ENCODE measurements around the gene TRMT61A. TPM values are rescaled to one million over a fixed set of nuclear protein-coding genes. Genes with fewer than 3 reads are reported as not detected.

Gene TRMT61A
- total RNA-seq, 1 experiment from 2014 or later, result 5.8 TPM

- no peak for DNase-seq (ENCODE audit: low spot score)
Observed at GRCh38 chr14:103563226-103563620, 34.2 kb downstream of the TRMT61A start.

GRCh38 chr14:103563844-103564505 is 35.0 kb downstream of the TRMT61A start:
- DNase-seq (ENCODE audit: low spot score), result no peak

- no peak for DNase-seq (ENCODE audit: low spot score)
Observed at GRCh38 chr14:103568952-103569351, 40.0 kb downstream of the TRMT61A start.

GRCh38 chr14:103569408-103569807 is 40.4 kb downstream of the TRMT61A start:
- no peak for DNase-seq (ENCODE audit: low spot score)

- DNase-seq (ENCODE audit: low spot score), result no peak
Observed at GRCh38 chr14:103574104-103574503, 45.1 kb downstream of the TRMT61A start.

GRCh38 chr14:103574707-103575285 is 45.8 kb downstream of the TRMT61A start:
- DNase-seq (ENCODE audit: low spot score), result no peak

- peak; percentile 95 for DNase-seq (ENCODE audit: low spot score)
Observed at GRCh38 chr14:103576371-103577024, 47.5 kb downstream of the TRMT61A start.

GRCh38 chr14:103578401-103579075 is 49.5 kb downstream of the TRMT61A start:
- no peak for DNase-seq (ENCODE audit: low spot score)

- DNase-seq (ENCODE audit: low spot score), result no peak
Observed at GRCh38 chr14:103581206-103581605, 52.2 kb downstream of the TRMT61A start.

- DNase-seq (ENCODE audit: low spot score), result no peak
Observed at GRCh38 chr14:103581954-103582703, 53.1 kb downstream of the TRMT61A start.

- DNase-seq (ENCODE audit: low spot score), result no peak
Observed at GRCh38 chr14:103584326-103584915, 55.4 kb downstream of the TRMT61A start.

Other genes with a start within 250 kb of the TRMT61A start
- 87.3 and 145 TPM in 2 replicates for gene EIF5, start 195.0 kb upstream of the TRMT61A start, total RNA-seq (2014; rRNA removed; shearing (Covaris generic))
- gene MARK3, start 143.8 kb upstream of the TRMT61A start, total RNA-seq (2014; rRNA removed; shearing (Covaris generic)), result 35.8 and 41.8 TPM in 2 replicates
- 47.1 and 52.4 TPM in 2 replicates for gene CKB, start 6.4 kb upstream of the TRMT61A start, total RNA-seq (2014; rRNA removed; shearing (Covaris generic))
- gene BAG5, start 33.5 kb downstream of the TRMT61A start, total RNA-seq (2014; rRNA removed; shearing (Covaris generic)), result 11.3 and 18.5 TPM in 2 replicates
- gene COA8, start 33.8 kb downstream of the TRMT61A start, total RNA-seq (2014; rRNA removed; shearing (Covaris generic)), result 21.7 and 22.3 TPM in 2 replicates
- 75.5 and 83.8 TPM in 2 replicates for gene KLC1, start 100.0 kb downstream of the TRMT61A start, total RNA-seq (2014; rRNA removed; shearing (Covaris generic))
- gene XRCC3, start 186.3 kb downstream of the TRMT61A start, total RNA-seq (2014; rRNA removed; shearing (Covaris generic)), result 20.3 and 39.9 TPM in 2 replicates
- gene ZFYVE21, start 186.6 kb downstream of the TRMT61A start, total RNA-seq (2014; rRNA removed; shearing (Covaris generic)), result 17.2 and 31.6 TPM in 2 replicates

All from H4 (cell line).